Nephron (organoid): ENCODE measurements around the gene PRDX6.

ENCODE experiments used
- H3K27ac Mint-ChIP-seq, 3 experiments: 2 replicates each; pipeline ENCODE4 v1.8.0; 2020; ENCODE audit warnings: mixed read lengths in 3 of 3, mild to moderate bottlenecking in 2 of 3, moderate library complexity in 1 of 3
- H3K27me3 Mint-ChIP-seq: 2 replicates; pipeline ENCODE4 v1.8.0; 2021; ENCODE audit warnings: low read depth, mild to moderate bottlenecking, moderate library complexity, mixed read lengths
- H3K36me3 Mint-ChIP-seq: 2 replicates; pipeline ENCODE4 v1.8.0; 2020; ENCODE audit warnings: low read depth, mixed read lengths
- H3K4me1 Mint-ChIP-seq: 2 replicates; pipeline ENCODE4 v1.8.0; 2020; ENCODE audit warnings: mixed read lengths
- H3K4me3 Mint-ChIP-seq, 3 experiments: 2 replicates each; pipeline ENCODE4 v1.8.0; 2020; ENCODE audit warnings: mild to moderate bottlenecking in 3 of 3, mixed read lengths in 3 of 3, moderate library complexity in 2 of 3
- H3K9me3 Mint-ChIP-seq: 2 replicates; pipeline ENCODE4 v1.8.0; 2020; ENCODE audit warnings: mixed read lengths
- TF ChIP-seq, protein P1 (sequence below), 3 experiments: fragments of 200-600 bp; sonication (generic); IDR thresholded peaks; one replicate each; pipeline ENCODE4 v1.5.0; 2021; ENCODE audit warnings: antibody characterized with exemption in 3 of 3; ENCODE audit not compliant: unreplicated experiment in 3 of 3

Gene PRDX6

DNA sequence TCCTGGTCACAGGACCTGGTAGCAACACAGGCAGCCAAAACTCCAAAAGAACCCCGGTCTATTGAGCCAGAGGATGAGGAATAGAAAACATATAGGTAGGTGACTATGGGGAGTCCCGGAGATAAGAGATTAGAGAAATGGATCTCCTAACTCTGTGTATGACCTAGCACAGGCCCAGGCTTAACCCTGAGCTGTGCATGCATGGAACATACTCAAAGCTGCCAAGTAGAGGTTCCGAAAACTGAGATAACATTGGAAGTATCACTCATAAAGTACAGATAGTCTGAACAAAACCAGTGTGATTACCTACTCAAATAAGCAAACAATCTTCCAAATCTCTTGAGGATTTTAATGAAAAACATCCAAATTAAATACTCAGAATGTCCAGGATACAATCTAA is 31.5 kb upstream of the PRDX6 start:
- Mint-ChIP-seq H3K4me1 (peaks cover 12% of the 10 kb centered on the region), H3K36me3 (peaks cover 15% of the 10 kb centered on the region), H3K27me3 (no peaks in the 10 kb centered on the region), H3K9me3 (peaks cover 24% of the 10 kb centered on the region), H3K27ac (no peak overlapping the region), H3K4me3 (no peak overlapping the region)
- TF ChIP-seq, protein P1, sequence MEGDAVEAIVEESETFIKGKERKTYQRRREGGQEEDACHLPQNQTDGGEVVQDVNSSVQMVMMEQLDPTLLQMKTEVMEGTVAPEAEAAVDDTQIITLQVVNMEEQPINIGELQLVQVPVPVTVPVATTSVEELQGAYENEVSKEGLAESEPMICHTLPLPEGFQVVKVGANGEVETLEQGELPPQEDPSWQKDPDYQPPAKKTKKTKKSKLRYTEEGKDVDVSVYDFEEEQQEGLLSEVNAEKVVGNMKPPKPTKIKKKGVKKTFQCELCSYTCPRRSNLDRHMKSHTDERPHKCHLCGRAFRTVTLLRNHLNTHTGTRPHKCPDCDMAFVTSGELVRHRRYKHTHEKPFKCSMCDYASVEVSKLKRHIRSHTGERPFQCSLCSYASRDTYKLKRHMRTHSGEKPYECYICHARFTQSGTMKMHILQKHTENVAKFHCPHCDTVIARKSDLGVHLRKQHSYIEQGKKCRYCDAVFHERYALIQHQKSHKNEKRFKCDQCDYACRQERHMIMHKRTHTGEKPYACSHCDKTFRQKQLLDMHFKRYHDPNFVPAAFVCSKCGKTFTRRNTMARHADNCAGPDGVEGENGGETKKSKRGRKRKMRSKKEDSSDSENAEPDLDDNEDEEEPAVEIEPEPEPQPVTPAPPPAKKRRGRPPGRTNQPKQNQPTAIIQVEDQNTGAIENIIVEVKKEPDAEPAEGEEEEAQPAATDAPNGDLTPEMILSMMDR (IDR thresholded peaks at IDR 0.05; ENCODE audit: unreplicated experiment in 3 of 3): no peak

- Mint-ChIP-seq H3K9me3 (peaks cover 24% of the 10 kb centered on the region), H3K27me3 (no peaks in the 10 kb centered on the region), H3K27ac (no peak overlapping the region), H3K4me1 (peaks cover 12% of the 10 kb centered on the region), H3K4me3 (no peak overlapping the region), H3K36me3 (peaks cover 15% of the 10 kb centered on the region)
- TF ChIP-seq, protein P1 (IDR thresholded peaks at IDR 0.05; ENCODE audit: unreplicated experiment in 3 of 3): no peak
Measured at GRCh38 chr1:173447224-173447623, 29.9 kb upstream of the PRDX6 start.

- peaks cover 24% of the 10 kb centered on the region for H3K9me3 Mint-ChIP-seq
- peaks cover 8% of the 10 kb centered on the region for H3K4me1 Mint-ChIP-seq
- TF ChIP-seq, protein P1 (IDR thresholded peaks at IDR 0.05; ENCODE audit: unreplicated experiment in 3 of 3): no peak
- H3K4me3 Mint-ChIP-seq: no peak overlapping the region
- H3K27ac Mint-ChIP-seq: no peak overlapping the region
- H3K27me3 Mint-ChIP-seq: no peaks in the 10 kb centered on the region
- peaks cover 15% of the 10 kb centered on the region for H3K36me3 Mint-ChIP-seq
Measured at GRCh38 chr1:173448945-173449344, 28.2 kb upstream of the PRDX6 start.

DNA sequence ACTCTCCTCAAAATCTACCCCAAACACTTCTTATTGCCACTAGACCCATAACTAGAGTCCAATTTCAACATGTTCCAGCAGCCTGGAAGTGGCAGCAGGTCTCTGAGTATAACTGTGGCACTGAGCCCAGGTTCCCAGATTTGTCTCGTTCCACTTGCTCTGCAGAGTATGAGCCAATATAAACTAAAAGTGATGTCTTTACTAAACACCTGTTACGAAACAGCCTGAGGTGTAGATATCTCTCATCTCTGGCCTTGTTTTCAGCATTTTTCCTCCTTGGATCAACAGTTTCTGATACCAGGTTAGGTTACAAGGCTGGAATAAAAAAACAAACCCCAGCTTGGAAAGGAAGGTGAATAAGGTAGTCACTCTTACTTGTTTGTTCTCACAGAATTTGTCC is 25.2 kb upstream of the PRDX6 start:
- H3K4me1 Mint-ChIP-seq: no peaks in the 10 kb centered on the region
- no peak overlapping the region for H3K4me3 Mint-ChIP-seq
- H3K27me3 Mint-ChIP-seq: no peaks in the 10 kb centered on the region
- no peak overlapping the region for H3K27ac Mint-ChIP-seq
- H3K9me3 Mint-ChIP-seq: peaks cover 9% of the 10 kb centered on the region
- H3K36me3 Mint-ChIP-seq: peaks cover 16% of the 10 kb centered on the region
- TF ChIP-seq, protein P1 (IDR thresholded peaks at IDR 0.05; ENCODE audit: unreplicated experiment in 3 of 3): no peak

DNA sequence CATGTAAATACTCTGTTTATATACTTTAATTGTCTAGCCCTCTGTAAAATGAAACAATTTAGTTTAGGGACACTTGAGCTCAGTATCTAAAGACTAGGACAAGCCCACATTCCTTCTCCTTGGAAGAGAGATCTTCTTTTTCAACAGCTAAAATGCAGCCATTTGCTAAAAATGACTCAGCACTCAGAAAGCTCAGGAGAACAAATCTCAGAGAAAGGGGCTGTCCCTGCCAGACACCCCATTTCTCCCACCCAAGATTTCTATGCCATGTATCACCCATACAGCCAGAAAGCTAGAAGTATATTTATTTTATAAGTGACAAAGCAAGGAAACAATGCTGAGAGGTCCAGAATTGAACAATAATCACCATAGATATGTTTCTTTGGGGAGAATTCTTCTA is 23.2 kb upstream of the PRDX6 start:
- Mint-ChIP-seq H3K36me3 (peaks cover 9% of the 10 kb centered on the region), H3K27me3 (no peaks in the 10 kb centered on the region)

DNA sequence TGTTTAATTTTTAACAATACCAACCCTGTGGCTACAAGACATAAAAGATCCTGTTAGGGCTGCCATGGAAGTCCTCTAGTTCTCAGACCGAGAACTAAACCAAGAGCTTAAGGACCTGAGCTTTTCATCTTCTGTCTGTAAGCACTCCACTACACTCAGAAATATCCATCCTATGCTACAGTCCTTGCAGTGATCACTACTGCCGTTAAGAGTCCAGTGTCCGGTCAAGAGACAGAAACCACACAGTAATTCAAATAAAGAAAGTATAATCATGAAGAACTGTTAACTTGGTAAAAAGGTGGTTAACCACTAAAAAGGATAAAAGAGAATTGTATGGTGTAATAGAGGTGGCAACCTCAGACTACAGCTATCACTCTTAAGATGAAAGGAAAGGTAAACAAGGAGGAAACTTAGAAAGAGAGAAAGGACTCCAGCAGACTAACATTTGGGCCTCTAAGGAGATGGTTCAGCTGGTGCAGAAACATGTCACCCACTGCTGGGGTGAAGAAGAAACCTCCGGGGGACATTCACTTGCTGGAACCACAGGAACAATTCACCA is 22.1 kb upstream of the PRDX6 start:
- H3K27me3 Mint-ChIP-seq: no peaks in the 10 kb centered on the region
- H3K4me1 Mint-ChIP-seq: peaks cover 11% of the 10 kb centered on the region
- TF ChIP-seq, protein P1 (IDR thresholded peaks at IDR 0.05; ENCODE audit: unreplicated experiment in 3 of 3): no peak
- no peak overlapping the region for H3K27ac Mint-ChIP-seq
- H3K9me3 Mint-ChIP-seq: no peaks in the 10 kb centered on the region
- no peak overlapping the region for H3K4me3 Mint-ChIP-seq
- peaks cover 12% of the 10 kb centered on the region for H3K36me3 Mint-ChIP-seq

More for the DNA sequence above, 23.2 kb upstream of the PRDX6 start:
- H3K27ac Mint-ChIP-seq: no peak overlapping the region
- peaks cover 5% of the 10 kb centered on the region for H3K9me3 Mint-ChIP-seq
- TF ChIP-seq, protein P1 (IDR thresholded peaks at IDR 0.05; ENCODE audit: unreplicated experiment in 3 of 3): no peak
- H3K4me1 Mint-ChIP-seq: peaks cover 5% of the 10 kb centered on the region
- no peak overlapping the region for H3K4me3 Mint-ChIP-seq
